Body of pancreas (tissue), 4 donors: ENCODE measurements around the gene C1QTNF5. TPM values are rescaled to one million over a fixed set of nuclear protein-coding genes. Genes with fewer than 3 reads are reported as not detected.
A peak's percentile ranks its signal among the peaks of the same experiment; 100 is the strongest.

Experiments used
- ATAC-seq: fragments of 150-250 bp; one replicate; pipeline ENCODE4 v1.9.1; 2016
- DNase-seq, 4 donors: peaks; one replicate each; pipeline ENCODE4 v3.0.0-alpha.2; 2019
- H3K27ac ChIP-seq, 4 donors: fragments of 200-600 bp; sonication (generic); 1 replicate in 3 of 4; 2 replicates in 1 of 4; pipeline versions ENCODE4 v1.5.1 to v1.6.1; 2016 to 2019; ENCODE audit warnings: mild to moderate bottlenecking in 1 of 4, mixed read lengths in 1 of 4, moderate library complexity in 1 of 4
- H3K27me3 ChIP-seq, 2 donors: fragments of 200-600 bp; sonication (generic); one replicate each; pipeline ENCODE4 v1.6.0; 2016; ENCODE audit warnings: mild to moderate bottlenecking in 1 of 2
- H3K36me3 ChIP-seq, 2 donors: fragments of 200-600 bp; sonication (generic); replicated peaks in 1 of 2; 2 replicates each; pipeline ENCODE4 v1.5.1; 2016; ENCODE audit warnings: low read depth in 2 of 2; ENCODE audit not compliant: insufficient read depth in 1 of 2
- H3K4me1 ChIP-seq: fragments of 200-600 bp; sonication (generic); one replicate; pipeline ENCODE4 v1.6.0; 2016
- H3K4me3 ChIP-seq, 2 donors: fragments of 200-600 bp; sonication (generic); 1 replicate in 1 of 2; 2 replicates in 1 of 2; pipeline ENCODE4 v1.5.1; 2016 to 2019
- H3K9me3 ChIP-seq, 3 donors: fragments of 200-600 bp; sonication (generic); 1 replicate in 2 of 3; 2 replicates in 1 of 3; pipeline ENCODE4 v1.5.1; 2016
- CTCF ChIP-seq, 7 experiments: fragments of 450-650 bp in 4 of 7; fragments of 200-600 bp in 3 of 7; sonication (generic) in 3 of 7; IDR thresholded peaks; one replicate each; pipeline ENCODE4 v1.5.1; 2016 to 2019; ENCODE audit warnings: antibody characterized with exemption in 7 of 7
- POLR2A ChIP-seq, 3 donors: fragments of 450-650 bp; IDR thresholded peaks; one replicate each; pipeline ENCODE4 v1.6.1; 2016; ENCODE audit warnings: antibody characterized with exemption in 3 of 3, mild to moderate bottlenecking in 2 of 3
- WGBS, 2 donors: methylation state at CpG; one replicate each; pipeline ENCODE4 v1.1.5; 2017; 5-methylcytosine and 5-hydroxymethylcytosine counted together
- intact Hi-C: fragments of 100-400 bp; cut with DNase I; formaldehyde crosslinking; loops from one replicate; pipeline ENCODE4 v1.15.1; 2023
- total RNA-seq, 2 donors: library from RNA; depleted of rRNA; stranded (reverse); fragments of >200 nt; gene quantifications; one replicate each; pipeline ENCODE4 v1.1.0, GENCODE V29; 2016

C1QTNF5 gene
- total RNA-seq, 2 donors from 2014 or later = 28.8 to 54.1 TPM

- Histone ChIP-seq H3K27ac (no peak overlapping the region), H3K36me3 (no peaks in the 10 kb centered on the region), H3K4me3 (no peak overlapping the region), H3K4me1 (peaks cover 10% of the 10 kb centered on the region), H3K9me3 (no peaks in the 10 kb centered on the region), H3K27me3 (no peaks in the 10 kb centered on the region)
- WGBS, 2 donors = 82 to 88% methylated on average over 4 to 6 of the region's 6 CpGs
- intact Hi-C loops = no loop called here
- no peak for ATAC-seq
- TF ChIP-seq POLR2A (IDR thresholded peaks at IDR 0.05) (no peak), CTCF (IDR thresholded peaks at IDR 0.05) (no peak)
- DNase-seq = no peak
Observed at GRCh38 chr11:119350302-119350701, 9.6 kb upstream of the C1QTNF5 start.

GRCh38 chr11:119347940-119348605 lies 7.4 kb upstream of the C1QTNF5 start:
- 79 to 84% methylated on average over 9 to 16 of the region's 16 CpGs for WGBS, 2 donors
- intact Hi-C loops = no loop called here

GRCh38 chr11:119347242-119347641 lies 6.6 kb upstream of the C1QTNF5 start:
- WGBS, 2 donors = 67 to 73% methylated on average over 2 of the region's 2 CpGs

More at GRCh38 chr11:119347940-119348605, 7.4 kb upstream of the C1QTNF5 start:
- DNase-seq (no peak), ATAC-seq (no peak)
- TF ChIP-seq CTCF (IDR thresholded peaks at IDR 0.05) (no peak), POLR2A (IDR thresholded peaks at IDR 0.05) (no peak)
- H3K4me1 ChIP-seq = peaks cover 5% of the 10 kb centered on the region
- H3K9me3 ChIP-seq = no peaks in the 10 kb centered on the region
- no peaks in the 10 kb centered on the region for H3K27me3 ChIP-seq
- no peak overlapping the region for H3K27ac ChIP-seq
- no peaks in the 10 kb centered on the region for H3K36me3 ChIP-seq
- no peak overlapping the region for H3K4me3 ChIP-seq

GRCh38 chr11:119346605-119347004 lies 5.9 kb upstream of the C1QTNF5 start, which contains the start of gene MFRP:
Gene MFRP, minus strand, starts transcription at chr11:119346705. Its CDS starts 192 bp downstream, at chr11:119346513.
- Histone ChIP-seq H3K27ac (no peak within 1 kb of the TSS), H3K4me3 (no peak within 1 kb of the TSS), H3K36me3 (no peaks in the 10 kb centered on the region), H3K4me1 (peaks cover 3% of the 10 kb centered on the region), H3K9me3 (no peaks in the 10 kb centered on the region), H3K27me3 (no peaks in the 10 kb centered on the region)
- DNase-seq (no peak), ATAC-seq (no peak)
- TF ChIP-seq CTCF (IDR thresholded peaks at IDR 0.05) = no peak
- no peak for TF ChIP-seq POLR2A (IDR thresholded peaks at IDR 0.05)
- intact Hi-C loops = no loop called here
- 44 to 48% methylated on average over 6 of the region's 6 CpGs for WGBS, 2 donors

More at GRCh38 chr11:119347242-119347641, 6.6 kb upstream of the C1QTNF5 start:
- peak; percentile 19 for ATAC-seq
- Histone ChIP-seq H3K9me3 (no peaks in the 10 kb centered on the region), H3K4me3 (no peak overlapping the region), H3K36me3 (no peaks in the 10 kb centered on the region), H3K4me1 (no peaks in the 10 kb centered on the region), H3K27ac (no peak overlapping the region), H3K27me3 (no peaks in the 10 kb centered on the region)
- no peak for DNase-seq
- intact Hi-C loops = no loop called here
- TF ChIP-seq CTCF (IDR thresholded peaks at IDR 0.05) = no peak
- TF ChIP-seq POLR2A (IDR thresholded peaks at IDR 0.05) = no peak

GRCh38 chr11:119345685-119346084 lies 5.0 kb upstream of the C1QTNF5 start:
- no peak overlapping the region for H3K4me3 ChIP-seq
- TF ChIP-seq CTCF (IDR thresholded peaks at IDR 0.05) (no peak), POLR2A (IDR thresholded peaks at IDR 0.05) (no peak)
- no peaks in the 10 kb centered on the region for H3K9me3 ChIP-seq
- H3K4me1 ChIP-seq = peaks cover 12% of the 10 kb centered on the region
- ATAC-seq (no peak), DNase-seq (no peak)
- 84 to 88% methylated on average over 9 to 11 of the region's 12 CpGs for WGBS, 2 donors
- intact Hi-C loops = no loop called here
- H3K27me3 ChIP-seq = no peaks in the 10 kb centered on the region
- H3K36me3 ChIP-seq = no peaks in the 10 kb centered on the region
- H3K27ac ChIP-seq = no peak overlapping the region
